ENCODE measurements around the gene HDAC7.

DNA sequence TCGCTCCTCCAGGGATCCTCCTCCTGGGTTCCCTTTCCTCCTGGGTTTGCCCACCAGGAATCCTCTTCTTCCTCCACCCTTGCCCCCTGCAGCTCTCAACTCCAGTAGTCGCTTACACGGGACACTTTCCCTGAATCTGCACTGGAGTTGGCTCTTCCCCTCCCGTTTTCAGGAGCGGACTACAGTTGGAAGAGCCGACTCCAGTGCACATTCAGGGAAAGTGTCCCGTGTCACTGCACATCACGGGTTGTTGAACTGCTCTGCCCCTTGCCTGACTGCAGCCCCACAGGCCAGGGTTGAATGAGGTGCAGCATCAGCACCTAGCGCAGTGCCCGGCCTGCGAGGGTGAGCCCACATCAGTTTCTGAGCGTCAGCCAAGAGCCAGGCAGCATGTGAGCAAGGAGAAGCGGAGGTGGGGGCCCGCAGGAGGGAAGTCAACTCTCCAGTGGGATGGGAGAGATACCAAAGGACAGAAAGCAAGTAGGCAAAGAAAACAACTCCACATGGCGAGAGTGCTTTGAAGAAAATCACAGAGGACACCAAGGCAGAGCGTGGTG, 74.1 kb downstream of the HDAC7 start:
- no peak for TF ChIP-seq POLR2AphosphoS5 (IDR thresholded peaks at IDR 0.05)
- TF ChIP-seq, protein P1, sequence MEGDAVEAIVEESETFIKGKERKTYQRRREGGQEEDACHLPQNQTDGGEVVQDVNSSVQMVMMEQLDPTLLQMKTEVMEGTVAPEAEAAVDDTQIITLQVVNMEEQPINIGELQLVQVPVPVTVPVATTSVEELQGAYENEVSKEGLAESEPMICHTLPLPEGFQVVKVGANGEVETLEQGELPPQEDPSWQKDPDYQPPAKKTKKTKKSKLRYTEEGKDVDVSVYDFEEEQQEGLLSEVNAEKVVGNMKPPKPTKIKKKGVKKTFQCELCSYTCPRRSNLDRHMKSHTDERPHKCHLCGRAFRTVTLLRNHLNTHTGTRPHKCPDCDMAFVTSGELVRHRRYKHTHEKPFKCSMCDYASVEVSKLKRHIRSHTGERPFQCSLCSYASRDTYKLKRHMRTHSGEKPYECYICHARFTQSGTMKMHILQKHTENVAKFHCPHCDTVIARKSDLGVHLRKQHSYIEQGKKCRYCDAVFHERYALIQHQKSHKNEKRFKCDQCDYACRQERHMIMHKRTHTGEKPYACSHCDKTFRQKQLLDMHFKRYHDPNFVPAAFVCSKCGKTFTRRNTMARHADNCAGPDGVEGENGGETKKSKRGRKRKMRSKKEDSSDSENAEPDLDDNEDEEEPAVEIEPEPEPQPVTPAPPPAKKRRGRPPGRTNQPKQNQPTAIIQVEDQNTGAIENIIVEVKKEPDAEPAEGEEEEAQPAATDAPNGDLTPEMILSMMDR (IDR thresholded peaks at IDR 0.05), result no peak
- TF ChIP-seq POLR2A (IDR thresholded peaks at IDR 0.05), result no peak

Data from prostate gland (tissue), 2 donors.